GM18873 (cell line): ENCODE data around the gene ESRRG.

ENCODE experiments used
- ATAC-seq: cut with Tn5 transposase; IDR thresholded peaks from one replicate; pipeline ENCODE4 v1.9.1; 2021; ENCODE audit warnings: mild to moderate bottlenecking, moderate library complexity, moderate number of reproducible peaks; ENCODE audit not compliant: unreplicated experiment, low FRiP score

The ESRRG gene

GRCh38 chr1:216640100-216640499 is 83.1 kb downstream of the ESRRG start:
- ATAC-seq = no peak

GRCh38 chr1:216632980-216633379 is 90.2 kb downstream of the ESRRG start:
- ATAC-seq = no peak

GRCh38 chr1:216630532-216630931 is 92.7 kb downstream of the ESRRG start:
- no peak for ATAC-seq

DNA sequence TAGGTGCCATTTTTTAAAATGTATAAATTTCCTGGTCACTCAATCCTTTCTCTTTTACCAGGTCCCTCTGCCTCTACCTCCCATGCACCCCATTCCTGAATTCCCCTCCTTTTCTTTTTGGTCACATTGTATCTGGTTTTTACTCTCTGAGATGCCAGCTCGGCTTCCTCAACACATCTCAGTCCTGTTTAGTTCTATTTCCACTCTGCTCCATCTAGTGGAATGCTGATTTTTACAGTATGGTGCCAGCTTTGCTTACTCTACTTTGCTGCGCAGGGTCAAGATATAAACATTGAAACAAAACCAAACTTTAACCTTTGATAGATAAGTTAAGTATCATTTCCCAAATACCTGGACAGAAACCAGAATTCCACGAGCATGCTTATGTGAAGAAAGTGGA is 96.0 kb downstream of the ESRRG start:
- ATAC-seq = no peak

- ATAC-seq = no peak
Observed at GRCh38 chr1:216626394-216627067, 96.7 kb downstream of the ESRRG start.

- no peak for ATAC-seq
Observed at GRCh38 chr1:216621536-216621935, 101.7 kb downstream of the ESRRG start.

DNA sequence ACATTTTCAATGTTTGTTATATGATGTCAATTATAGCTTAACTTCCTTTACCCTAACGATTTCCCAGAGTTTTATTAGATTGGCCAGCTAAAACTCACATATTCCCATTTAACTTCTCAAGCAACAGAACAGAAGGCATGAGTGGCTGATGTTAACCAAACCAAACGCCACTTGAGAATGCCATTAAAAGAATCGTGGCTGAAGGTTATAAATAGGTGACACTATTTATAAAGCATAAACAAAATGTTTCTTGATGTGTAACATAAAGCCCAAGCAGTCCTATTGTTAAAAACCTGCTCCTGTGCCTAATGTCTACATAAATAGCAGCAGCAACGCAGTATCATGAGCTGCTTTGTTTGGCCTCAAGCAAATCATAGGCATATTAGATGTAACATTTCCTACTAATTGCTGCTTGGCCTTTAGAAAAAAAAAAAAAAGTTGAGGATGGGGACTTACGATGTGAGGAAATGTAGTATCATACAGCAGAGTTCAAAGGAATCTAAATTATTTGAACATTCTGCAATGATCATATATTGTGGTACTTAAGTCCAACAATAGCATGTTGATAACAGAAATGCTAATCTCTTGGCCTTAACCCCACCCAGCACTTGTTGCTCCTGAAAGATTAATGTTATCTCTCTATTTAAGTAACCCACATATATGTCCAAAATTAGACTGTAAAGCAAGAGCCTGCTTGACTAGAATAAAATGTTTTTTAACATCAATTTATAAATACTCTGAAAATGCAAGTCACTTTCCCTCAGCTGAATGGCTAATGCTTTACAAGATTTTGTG is 106.0 kb downstream of the ESRRG start:
- ATAC-seq = no peak

- no peak for ATAC-seq
Observed at GRCh38 chr1:216616425-216616824, 106.8 kb downstream of the ESRRG start.

DNA sequence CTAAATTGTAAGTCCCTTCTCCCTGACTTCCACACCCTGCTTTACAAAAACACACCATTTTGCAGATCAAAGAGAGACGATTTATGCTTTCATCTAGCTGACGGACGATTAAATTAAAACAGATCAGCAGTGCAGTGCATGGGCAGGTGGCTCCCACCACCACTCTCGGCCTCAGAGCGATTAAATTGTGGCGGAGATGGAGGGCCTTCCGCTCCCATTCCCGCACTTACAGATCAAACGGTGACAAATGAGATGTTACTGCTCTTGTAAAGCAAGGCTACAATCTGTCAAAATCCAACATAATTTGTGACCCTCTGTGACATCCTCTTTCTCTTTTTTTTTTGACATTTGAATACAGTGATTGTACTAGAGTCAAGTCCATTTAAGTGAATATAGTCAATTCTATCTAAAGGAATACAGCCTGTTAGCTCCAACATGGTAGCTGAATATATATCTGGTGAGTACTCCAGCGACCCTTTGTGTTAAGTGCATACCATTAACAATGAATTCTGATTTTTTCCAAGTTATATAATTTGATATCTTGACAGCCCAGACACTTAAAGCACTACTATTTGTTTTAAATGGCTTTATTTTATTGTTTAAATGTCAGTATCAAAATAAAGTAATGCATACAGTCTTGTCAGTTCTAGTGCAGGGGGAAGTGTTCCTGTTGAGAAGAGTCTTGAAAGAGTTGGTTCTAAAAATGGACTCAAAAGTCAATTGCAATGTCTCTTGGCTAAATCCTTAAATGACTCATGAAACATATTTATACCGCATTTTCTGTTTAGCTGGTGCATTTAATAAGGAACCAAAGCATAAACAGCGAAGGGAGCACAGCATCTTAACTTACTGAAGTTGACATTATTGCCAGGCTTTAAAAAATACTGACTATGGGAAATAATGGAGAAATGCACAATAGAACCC is 109.0 kb downstream of the ESRRG start:
- no peak for ATAC-seq

GRCh38 chr1:216612291-216612690 is 110.9 kb downstream of the ESRRG start:
- ATAC-seq = no peak

DNA sequence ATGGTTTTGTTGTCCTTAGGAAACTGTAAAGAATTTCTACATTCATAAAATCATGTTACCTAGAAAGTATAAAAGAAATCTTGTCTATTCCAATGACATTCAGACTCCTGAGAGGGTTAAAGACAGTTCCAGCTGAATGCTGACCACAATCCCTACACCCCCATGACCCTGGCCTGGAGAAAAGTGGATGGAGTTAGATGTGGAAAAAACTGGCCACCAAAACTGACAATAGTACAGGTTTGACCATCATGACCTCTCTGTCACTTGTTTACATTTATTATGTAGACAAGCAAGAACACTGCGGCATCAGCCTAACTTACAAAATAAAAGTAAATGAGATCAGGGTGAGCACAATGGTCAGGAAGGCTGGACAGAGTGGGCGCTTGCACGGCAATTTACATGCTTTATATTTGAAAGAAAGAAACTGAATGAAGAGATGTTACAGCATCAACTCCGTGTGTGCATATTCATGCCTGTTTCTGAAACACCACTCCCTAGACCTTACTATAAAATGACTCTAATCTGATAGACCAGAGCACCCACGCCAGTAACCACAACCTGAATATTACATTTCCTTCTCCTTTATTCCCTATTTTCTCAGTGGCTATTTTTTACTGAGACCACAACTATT is 116.0 kb downstream of the ESRRG start:
- no peak for ATAC-seq

DNA sequence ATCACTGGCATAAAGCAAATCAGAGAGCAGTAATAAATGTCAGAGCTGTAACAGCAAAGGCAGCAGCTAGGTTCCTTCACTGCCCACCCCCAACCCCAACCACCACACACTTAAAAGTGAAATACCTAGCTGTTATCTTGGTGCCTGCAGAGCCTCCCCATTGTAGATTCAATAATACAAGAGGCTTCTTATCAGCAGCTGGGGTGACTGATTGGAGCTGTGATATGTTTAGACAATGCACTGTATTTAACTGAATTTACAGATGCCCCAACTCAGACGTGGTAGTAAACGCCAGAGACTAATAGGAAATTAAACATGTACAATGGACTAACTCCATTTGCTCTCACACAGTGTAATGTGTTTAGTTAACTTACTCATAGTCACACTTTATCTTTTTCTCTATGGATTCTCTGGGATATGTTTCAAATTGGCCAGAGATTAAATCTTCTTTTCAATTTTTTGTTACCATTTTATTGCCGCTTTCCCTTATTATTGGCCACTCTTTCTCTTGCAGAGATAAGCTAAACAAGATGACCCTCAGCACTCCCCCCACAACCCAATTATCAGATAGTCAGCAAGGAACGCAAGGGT is 117.1 kb downstream of the ESRRG start:
- no peak for ATAC-seq

GRCh38 chr1:216604771-216605170 is 118.5 kb downstream of the ESRRG start:
- no peak for ATAC-seq

DNA sequence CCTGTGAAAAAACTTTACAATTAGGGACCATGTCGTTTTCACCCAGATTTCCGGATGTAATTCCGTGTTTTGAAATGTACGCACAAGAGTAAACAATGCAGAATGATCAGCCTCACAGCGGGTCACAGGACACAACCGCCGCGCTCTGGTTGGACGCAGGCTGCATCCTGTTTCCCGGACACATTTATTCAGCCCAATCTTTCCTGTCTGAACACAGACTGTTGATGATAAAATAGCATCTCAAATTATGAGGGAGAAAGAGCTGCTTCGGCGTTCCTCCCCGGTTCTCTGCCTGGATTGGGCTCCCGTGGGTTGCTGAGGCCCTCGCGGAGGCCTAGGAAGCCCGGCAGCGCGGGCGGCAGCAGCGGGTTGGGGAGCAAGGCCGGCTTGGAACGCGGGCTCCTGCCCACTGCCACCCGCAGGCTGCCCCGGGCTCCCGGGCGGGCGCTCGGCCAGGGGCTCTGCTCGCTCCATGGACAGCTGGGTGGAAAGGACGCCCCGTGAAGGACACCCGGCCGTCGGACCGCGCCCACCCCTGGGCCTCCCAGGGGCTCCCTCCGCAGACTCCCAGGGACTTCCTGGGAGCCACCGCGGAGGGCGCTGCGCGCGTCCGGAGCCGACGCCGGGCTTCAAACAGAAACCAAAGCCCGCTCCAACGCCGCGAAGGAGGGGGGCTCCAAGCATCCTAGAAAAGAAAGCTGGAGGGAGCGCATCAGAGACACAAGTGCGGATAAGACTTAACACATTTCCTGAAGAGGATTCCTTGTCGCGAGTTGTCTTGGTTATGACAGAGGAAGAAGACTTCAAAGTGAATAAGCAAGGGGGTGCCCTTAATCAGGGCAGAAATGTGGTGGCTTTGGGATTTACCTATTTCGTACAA is 122.3 kb downstream of the ESRRG start:
- ATAC-seq = peak; percentile 72

- ATAC-seq = no peak
Observed at GRCh38 chr1:216599851-216600250, 123.4 kb downstream of the ESRRG start.

DNA sequence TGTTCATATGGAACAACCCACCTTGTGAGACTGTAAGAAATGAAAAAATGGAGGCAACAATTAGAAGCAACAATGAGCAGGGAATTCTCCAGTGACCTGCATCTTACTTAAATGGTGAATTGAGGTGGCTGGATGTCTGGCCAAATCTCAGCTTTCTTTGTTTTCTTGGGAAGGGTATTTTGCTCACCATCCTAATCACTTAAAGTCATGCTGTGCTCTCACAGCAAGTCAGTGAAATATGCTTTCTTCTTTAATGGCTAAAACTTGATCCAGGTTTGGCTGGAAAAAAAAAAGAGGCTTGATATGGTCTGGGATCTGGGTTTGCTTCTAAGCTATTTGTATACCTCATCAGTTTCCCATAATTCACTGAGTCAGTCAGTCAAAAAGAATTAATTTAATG is 124.8 kb downstream of the ESRRG start:
- no peak for ATAC-seq

- ATAC-seq = no peak
Observed at GRCh38 chr1:216596281-216596862, 126.9 kb downstream of the ESRRG start.

DNA sequence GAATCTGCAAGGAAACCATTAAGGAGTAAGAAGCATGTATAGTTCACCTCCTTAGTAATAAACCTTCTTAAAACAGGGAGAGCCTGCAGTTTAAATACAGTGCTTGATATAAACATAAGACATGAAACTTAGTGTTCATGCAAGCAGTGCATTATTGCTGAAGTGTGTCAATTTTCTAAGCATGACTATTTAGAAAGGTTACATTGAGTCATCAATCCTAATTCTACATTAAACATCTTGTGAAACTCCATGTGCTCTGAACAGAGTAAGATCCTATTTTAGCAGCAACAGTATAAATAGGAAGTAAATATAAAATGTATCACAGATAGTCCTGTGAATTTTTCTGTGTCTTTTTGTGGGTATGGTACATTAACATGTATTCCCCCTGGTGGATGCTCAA is 135.5 kb downstream of the ESRRG start:
- ATAC-seq = no peak

DNA sequence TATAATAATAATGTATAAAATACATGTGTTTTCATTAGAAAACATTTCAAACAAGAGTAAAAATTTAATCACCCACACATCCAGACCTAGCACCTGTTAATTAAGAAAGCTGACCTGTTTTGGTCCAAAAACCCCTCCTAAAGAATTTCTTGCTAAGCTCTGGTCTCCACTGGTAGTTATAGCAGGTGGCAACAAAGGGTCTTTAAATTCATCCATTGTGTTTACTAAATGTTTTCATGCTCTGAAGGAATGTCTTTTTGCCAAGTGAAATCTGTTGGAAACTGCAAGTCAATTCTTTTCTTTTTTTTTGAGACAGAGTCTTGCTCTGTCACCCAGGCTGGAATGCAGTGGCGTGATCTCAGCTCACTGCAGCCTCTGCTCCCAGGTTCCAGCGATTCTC is 141.1 kb downstream of the ESRRG start:
- ATAC-seq = no peak
